ENCODE results near the gene ZNF593. TPM values are rescaled to one million over a fixed set of nuclear protein-coding genes. Genes with fewer than 3 reads are reported as not detected.

ZNF593 gene
- total RNA-seq, 1 donor from 2014 or later, result 15.8 TPM

GRCh38 chr1:26148887-26149286 is 20.8 kb upstream of the ZNF593 start:
- no peak for DNase-seq

GRCh38 chr1:26153966-26154532 is 15.7 kb upstream of the ZNF593 start:
- no peak for DNase-seq

GRCh38 chr1:26154750-26155149 is 15.0 kb upstream of the ZNF593 start:
- no peak for DNase-seq

- DNase-seq, result no peak
Observed at GRCh38 chr1:26155370-26156284, 14.1 kb upstream of the ZNF593 start.

GRCh38 chr1:26156285-26157038 is 13.2 kb upstream of the ZNF593 start:
- DNase-seq, result peak; percentile 25

GRCh38 chr1:26158271-26158907 is 11.3 kb upstream of the ZNF593 start:
- DNase-seq, result no peak

GRCh38 chr1:26158908-26159742 is 10.6 kb upstream of the ZNF593 start, which contains the start of gene FAM110D:
Gene FAM110D (plus strand): TSS chr1:26159079. CDS start chr1:26161292, 2,213 bp downstream.
- DNase-seq, result no peak

GRCh38 chr1:26159743-26160039 is 10.0 kb upstream of the ZNF593 start:
- DNase-seq, result no peak

- DNase-seq, result no peak
Observed at GRCh38 chr1:26160527-26161414, 8.9 kb upstream of the ZNF593 start.

- peak; percentile 69 for DNase-seq
Observed at GRCh38 chr1:26161415-26162219, 8.1 kb upstream of the ZNF593 start.

- DNase-seq, result no peak
Observed at GRCh38 chr1:26162220-26162709, 7.4 kb upstream of the ZNF593 start.

GRCh38 chr1:26163684-26164035 is 6.0 kb upstream of the ZNF593 start:
- no peak for DNase-seq

- DNase-seq, result peak; percentile 65
Observed at GRCh38 chr1:26164036-26164860, 5.5 kb upstream of the ZNF593 start.

GRCh38 chr1:26164861-26165842 is 4.6 kb upstream of the ZNF593 start:
- no peak for DNase-seq

- no peak for DNase-seq
Observed at GRCh38 chr1:26166719-26167281, 2.9 kb upstream of the ZNF593 start.

GRCh38 chr1:26168410-26169197 is 1.1 kb upstream of the ZNF593 start, which contains the start of gene C1orf232:
Gene C1orf232 (minus strand): TSS chr1:26168963. CDS start chr1:26168499, 464 bp downstream.
- DNase-seq, result no peak

Measured in tongue (tissue), 2 donors.